KOPT-K1 (cell line): ENCODE data around the gene CKAP5.

Source experiments
- H3K27ac ChIP-seq: fragments of 200-600 bp; sonication (generic); 2 replicates; pipeline ENCODE4 v1.5.1; 2016; ENCODE audit warnings: antibody characterized with exemption, mild to moderate bottlenecking, low read depth, low read length; ENCODE audit not compliant: poor library complexity, severe bottlenecking
- H3K36me3 ChIP-seq: fragments of 200-600 bp; sonication (generic); 2 replicates; pipeline ENCODE4 v1.5.1; 2017; ENCODE audit warnings: antibody characterized with exemption, mild to moderate bottlenecking, low read length, moderate library complexity; ENCODE audit not compliant: insufficient read depth
- H3K9me3 ChIP-seq: fragments of 200-600 bp; sonication (generic); 2 replicates; pipeline ENCODE4 v1.5.1; 2017; ENCODE audit warnings: antibody characterized with exemption, low read length, mild to moderate bottlenecking; ENCODE audit not compliant: insufficient read depth, poor library complexity, severe bottlenecking

CKAP5 gene

DNA sequence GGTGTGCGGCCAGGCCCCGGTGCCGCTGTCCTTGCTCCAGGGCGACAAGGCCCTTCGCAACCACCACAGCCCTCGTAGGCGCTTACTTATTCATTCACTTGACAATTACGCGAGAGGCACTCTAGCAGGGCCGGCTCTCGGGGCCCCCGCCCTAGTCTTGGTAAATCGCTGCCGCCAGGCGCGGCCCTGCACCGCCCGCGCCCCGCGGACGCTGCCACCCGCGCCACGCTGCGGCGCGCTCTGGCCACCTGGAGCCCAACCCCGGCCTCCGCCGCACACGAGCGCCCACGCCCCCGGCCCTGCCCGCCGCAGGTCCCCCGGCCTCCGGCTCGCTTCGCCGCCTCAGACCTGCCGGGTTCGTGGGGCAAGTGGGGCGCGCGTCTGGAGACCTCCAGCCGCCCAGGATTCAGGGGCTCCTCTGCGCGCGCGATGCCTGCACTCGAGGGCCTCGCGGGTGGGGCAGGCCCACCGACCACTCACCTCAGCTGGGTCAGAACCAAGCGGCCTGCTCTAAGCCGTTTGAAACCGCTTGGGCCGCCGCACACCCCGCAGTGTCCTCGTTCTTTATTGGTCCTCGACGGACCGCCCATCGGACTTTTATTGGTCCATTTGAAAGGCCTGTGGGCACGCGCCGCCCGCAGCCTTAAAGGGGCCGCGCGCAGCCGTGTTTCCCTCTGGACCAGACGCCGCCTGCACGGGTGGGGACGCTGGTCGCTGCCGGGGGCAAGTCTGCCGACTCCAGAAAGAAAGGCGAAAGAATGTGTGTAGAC lies at the start of gene CKAP5:
Gene CKAP5, minus strand, starts transcription at position 541 of the 770 bp plus-strand sequence. CDS start 25,049 bp downstream, outside the sequence.
- Histone ChIP-seq H3K36me3 (peaks cover 16% of the 10 kb centered on the region), H3K9me3 (no peaks in the 10 kb centered on the region), H3K27ac (peak within 1 kb of the TSS; percentile 87)

- Histone ChIP-seq H3K36me3 (no peaks in the 10 kb centered on the region), H3K27ac (no peak overlapping the region), H3K9me3 (no peaks in the 10 kb centered on the region)
Measured at GRCh38 chr11:46895821-46896220, 49.7 kb upstream of the CKAP5 start.

- Histone ChIP-seq H3K27ac (no peak overlapping the region), H3K36me3 (no peaks in the 10 kb centered on the region), H3K9me3 (no peaks in the 10 kb centered on the region)
Measured at GRCh38 chr11:46894961-46895360, 48.9 kb upstream of the CKAP5 start.

DNA sequence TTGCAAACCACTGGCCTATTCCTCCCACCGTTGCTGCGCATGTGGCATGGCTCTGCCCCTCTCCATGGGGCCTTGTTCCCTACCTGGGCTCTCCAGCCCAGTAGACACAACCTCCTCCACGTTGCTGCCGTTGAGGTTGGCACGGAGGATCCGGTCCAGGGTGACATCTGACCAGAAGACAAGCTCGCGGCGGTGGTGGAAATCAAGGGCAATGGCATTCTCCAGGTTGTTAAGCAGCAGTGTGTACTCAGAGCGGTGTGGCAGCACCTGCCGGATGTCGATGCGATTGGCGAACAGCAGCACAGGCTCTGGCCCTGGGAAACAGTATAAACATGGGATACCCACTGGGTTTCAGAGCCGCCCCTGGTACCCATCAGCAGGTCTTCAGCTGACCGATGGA lies 48.4 kb upstream of the CKAP5 start:
- no peaks in the 10 kb centered on the region for H3K36me3 ChIP-seq
- H3K9me3 ChIP-seq = no peaks in the 10 kb centered on the region
- no peak overlapping the region for H3K27ac ChIP-seq

DNA sequence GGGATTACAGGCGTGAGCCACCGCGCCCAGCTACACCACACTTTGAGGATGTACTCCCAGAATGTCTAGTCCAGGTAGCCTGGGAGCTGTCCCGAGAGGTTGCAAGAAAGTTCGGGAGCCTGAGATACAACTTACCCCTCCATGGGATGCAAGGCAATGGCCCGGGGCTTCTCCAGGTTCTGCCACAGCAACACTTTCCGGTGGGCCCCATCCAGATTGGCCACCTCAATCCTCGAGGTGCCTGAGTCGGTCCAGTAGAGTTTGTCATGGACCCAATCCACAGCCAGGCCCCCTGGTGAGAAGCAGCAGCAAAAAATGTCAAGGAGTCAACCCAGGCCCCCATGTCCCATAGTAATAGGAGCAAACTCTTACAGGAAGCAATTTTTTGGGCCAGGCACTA lies 46.8 kb upstream of the CKAP5 start:
- no peaks in the 10 kb centered on the region for H3K36me3 ChIP-seq
- H3K9me3 ChIP-seq = no peaks in the 10 kb centered on the region
- no peak overlapping the region for H3K27ac ChIP-seq

DNA sequence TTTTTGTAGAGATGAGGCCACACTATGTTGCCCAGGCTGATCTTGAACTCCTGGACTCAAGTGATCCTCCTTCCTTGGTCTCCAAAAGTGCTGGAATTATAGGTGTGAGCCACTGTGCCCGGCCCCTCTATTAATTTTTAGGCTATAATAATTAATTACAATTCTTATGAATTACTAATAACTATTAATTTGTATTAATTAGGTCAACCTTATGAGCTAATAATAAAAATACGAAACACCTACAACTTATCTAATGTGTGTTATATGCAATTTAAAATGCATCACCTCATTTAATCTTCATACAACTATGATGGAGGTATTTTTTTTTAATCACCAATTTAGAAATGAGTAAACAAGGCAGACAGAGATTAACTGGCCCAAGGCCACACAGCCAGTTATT lies 46.0 kb upstream of the CKAP5 start:
- Histone ChIP-seq H3K9me3 (no peaks in the 10 kb centered on the region), H3K36me3 (no peaks in the 10 kb centered on the region), H3K27ac (no peak overlapping the region)

DNA sequence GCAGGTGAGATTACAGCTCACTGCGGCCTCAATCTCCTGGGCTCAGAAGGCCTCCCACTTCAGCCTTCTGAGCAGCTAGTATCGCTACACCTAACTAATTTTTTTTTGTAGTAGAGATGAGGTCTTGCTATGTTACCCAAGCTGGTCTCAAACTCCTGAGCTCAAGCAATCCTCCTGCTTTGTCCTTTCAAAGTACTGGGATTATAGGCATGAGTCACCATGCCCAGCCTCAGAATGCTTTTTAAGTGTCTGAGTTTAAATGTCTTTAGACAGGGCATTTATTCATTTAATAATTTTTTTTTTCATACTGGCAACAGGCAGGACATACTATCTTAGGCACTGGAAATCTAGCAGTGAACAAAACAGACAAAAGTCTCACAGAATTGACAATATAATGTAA lies 44.6 kb upstream of the CKAP5 start:
- no peaks in the 10 kb centered on the region for H3K36me3 ChIP-seq
- no peak overlapping the region for H3K27ac ChIP-seq
- no peaks in the 10 kb centered on the region for H3K9me3 ChIP-seq

GRCh38 chr11:46889689-46890475 lies 43.8 kb upstream of the CKAP5 start:
- Histone ChIP-seq H3K27ac (no peak overlapping the region), H3K36me3 (no peaks in the 10 kb centered on the region), H3K9me3 (no peaks in the 10 kb centered on the region)

DNA sequence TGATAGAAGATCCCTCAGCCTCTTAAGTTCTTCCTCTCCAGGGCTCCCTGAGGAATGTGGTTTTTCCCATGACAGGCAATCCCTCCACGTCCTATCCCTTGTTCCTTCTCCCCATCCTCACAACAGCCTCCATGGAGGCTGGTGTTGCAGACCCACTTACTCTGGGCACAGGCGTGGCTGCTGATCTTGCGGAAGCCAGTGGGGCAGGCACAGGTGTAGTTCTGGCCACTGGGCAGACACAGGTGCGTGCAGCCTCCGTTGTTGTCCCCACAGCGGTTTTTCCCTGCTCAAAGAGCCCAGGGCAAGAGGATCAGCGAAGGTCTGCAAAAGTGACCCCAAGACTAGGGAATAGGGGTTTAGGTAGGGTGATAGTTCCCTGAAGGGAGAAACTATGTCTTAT lies 43.2 kb upstream of the CKAP5 start:
- no peaks in the 10 kb centered on the region for H3K9me3 ChIP-seq
- no peaks in the 10 kb centered on the region for H3K36me3 ChIP-seq
- H3K27ac ChIP-seq = no peak overlapping the region

GRCh38 chr11:46888636-46889035 lies 42.6 kb upstream of the CKAP5 start:
- H3K9me3 ChIP-seq = no peaks in the 10 kb centered on the region
- H3K36me3 ChIP-seq = no peaks in the 10 kb centered on the region
- no peak overlapping the region for H3K27ac ChIP-seq

DNA sequence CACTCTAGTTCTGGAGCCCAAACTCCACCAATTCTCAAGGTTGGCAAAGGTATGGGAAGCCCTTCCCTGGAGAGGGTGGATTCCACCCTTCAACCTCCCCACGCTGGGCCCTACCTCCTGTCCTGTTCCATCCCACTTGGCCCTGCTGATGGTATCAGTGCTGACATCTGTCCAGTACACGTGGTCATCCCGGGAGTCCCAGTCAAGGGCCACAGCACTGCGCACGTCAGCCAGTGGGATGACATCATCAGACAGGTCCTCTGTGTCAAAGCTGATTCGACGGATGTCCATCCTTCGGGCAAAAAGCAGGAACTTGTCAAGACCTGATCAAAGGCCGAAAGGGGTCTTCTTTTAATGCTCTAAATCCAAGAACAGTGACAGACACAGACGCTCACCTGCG lies 40.1 kb upstream of the CKAP5 start:
- H3K36me3 ChIP-seq = no peaks in the 10 kb centered on the region
- no peak overlapping the region for H3K27ac ChIP-seq
- no peaks in the 10 kb centered on the region for H3K9me3 ChIP-seq

GRCh38 chr11:46879056-46879585 lies 33.0 kb upstream of the CKAP5 start:
- Histone ChIP-seq H3K36me3 (no peaks in the 10 kb centered on the region), H3K9me3 (no peaks in the 10 kb centered on the region), H3K27ac (no peak overlapping the region)

GRCh38 chr11:46877580-46877979 lies 31.5 kb upstream of the CKAP5 start:
- no peak overlapping the region for H3K27ac ChIP-seq
- H3K36me3 ChIP-seq = no peaks in the 10 kb centered on the region
- H3K9me3 ChIP-seq = no peaks in the 10 kb centered on the region

- no peak overlapping the region for H3K27ac ChIP-seq
- H3K9me3 ChIP-seq = no peaks in the 10 kb centered on the region
- H3K36me3 ChIP-seq = no peaks in the 10 kb centered on the region
Measured at GRCh38 chr11:46876471-46876870, 30.4 kb upstream of the CKAP5 start.

DNA sequence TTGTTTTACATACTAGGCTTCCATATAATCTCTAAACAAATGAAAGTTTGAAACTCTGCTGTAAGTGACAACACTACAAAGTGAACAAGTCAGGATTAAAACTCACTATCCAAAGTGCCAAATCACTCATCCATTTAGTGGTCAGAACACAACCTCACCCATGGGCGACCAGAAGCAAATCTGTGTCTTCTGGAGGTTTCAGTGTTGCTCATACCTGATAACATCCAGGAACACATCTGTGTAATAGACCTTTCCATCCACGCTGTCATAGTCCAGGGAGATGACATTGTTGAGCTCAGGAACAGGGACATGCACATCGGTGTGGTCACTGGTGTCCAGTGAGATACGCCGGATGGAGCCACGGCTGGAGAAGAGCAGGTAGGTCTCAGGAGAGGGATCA lies 28.5 kb upstream of the CKAP5 start:
- no peaks in the 10 kb centered on the region for H3K9me3 ChIP-seq
- H3K27ac ChIP-seq = no peak overlapping the region
- H3K36me3 ChIP-seq = no peaks in the 10 kb centered on the region
